HEK293 (cell line): Measurements from ENCODE around the gene ASCL4.

ENCODE experiments used
- CTCF ChIA-PET: fragments of 350-600 bp; formaldehyde crosslinking; extraction: SDS; loops from one replicate; lab custom pipeline; 2021; ENCODE audit warnings: antibody characterized with exemption; lab: Yijun Ruan, JAX
- POLR2A ChIA-PET: fragments of 300-600 bp; formaldehyde crosslinking; extraction: SDS; loops from one replicate; lab custom pipeline; 2020; ENCODE audit warnings: antibody characterized with exemption, inconsistent platforms; lab: Yijun Ruan, JAX
- H3K27ac ChIP-seq: fragments of 200-500 bp; sonication (Bioruptor generic); 2 replicates; pipeline ENCODE4 v1.5.1; 2014; ENCODE audit warnings: low read depth, low read length, control low read depth, inconsistent platforms; ENCODE audit errors: extremely low read depth
- H3K36me3 ChIP-seq, 2 experiments: fragments of 200-500 bp in 1 of 2; sonication (Bioruptor generic) in 1 of 2; 1 replicate in 1 of 2; 2 replicates in 1 of 2; pipeline ENCODE4 v1.5.1; 2014 to 2017; ENCODE audit warnings: inconsistent platforms in 2 of 2, low read length in 2 of 2; ENCODE audit not compliant: control insufficient read depth in 2 of 2, insufficient read depth in 1 of 2
- H3K4me1 ChIP-seq: fragments of 200-500 bp; sonication (Bioruptor generic); 2 replicates; pipeline ENCODE4 v1.5.1; 2014; ENCODE audit warnings: mild to moderate bottlenecking, low read length, inconsistent platforms; ENCODE audit not compliant: control insufficient read depth, insufficient read depth
- H3K4me3 ChIP-seq: 2 replicates; pipeline ENCODE4 v1.5.1; 2011; ENCODE audit warnings: low read depth, mild to moderate bottlenecking, control low read depth, low read length, moderate library complexity
- H3K9me3 ChIP-seq: fragments of 200-500 bp; sonication (Bioruptor generic); 2 replicates; pipeline ENCODE4 v1.5.1; 2014; ENCODE audit warnings: low read depth, low read length, inconsistent platforms; ENCODE audit not compliant: control insufficient read depth, insufficient read depth
- BCL11B ChIP-seq: fragments of 450-650 bp; formaldehyde crosslinking; IDR thresholded peaks from 2 replicates; pipeline ENCODE4 v1.5.1; 2016; ENCODE audit warnings: low read depth, missing biosample characterization, missing genetic modification characterization
- CTCF ChIP-seq: fragments of 450-650 bp; formaldehyde crosslinking; IDR thresholded peaks from 2 replicates; pipeline ENCODE4 v1.5.1; 2016; ENCODE audit warnings: missing biosample characterization, missing genetic modification characterization
- HOXA7 ChIP-seq: sonication (generic); formaldehyde crosslinking; IDR thresholded peaks from 2 replicates; pipeline ENCODE4 v1.8.1; 2022; ENCODE audit warnings: missing genetic modification reagents, borderline replicate concordance
- OVOL3 ChIP-seq: fragments of 450-650 bp; formaldehyde crosslinking; IDR thresholded peaks from 2 replicates; pipeline ENCODE4 v1.5.1; 2016; ENCODE audit warnings: missing biosample characterization, missing genetic modification characterization
- TSHZ1 ChIP-seq: fragments of 450-650 bp; formaldehyde crosslinking; IDR thresholded peaks from 2 replicates; pipeline ENCODE4 v1.5.1; 2016; ENCODE audit warnings: missing biosample characterization, missing genetic modification characterization, borderline replicate concordance
- YY1 ChIP-seq: fragments of 450-650 bp; formaldehyde crosslinking; IDR thresholded peaks from 2 replicates; pipeline ENCODE4 v1.5.1; 2018; ENCODE audit warnings: missing biosample characterization, missing genetic modification characterization
- ZBTB21 ChIP-seq: fragments of 450-650 bp; formaldehyde crosslinking; IDR thresholded peaks from 2 replicates; pipeline ENCODE4 v1.5.1; 2017; ENCODE audit warnings: missing biosample characterization, missing genetic modification characterization
- ZBTB6 ChIP-seq: fragments of 450-650 bp; formaldehyde crosslinking; IDR thresholded peaks from 2 replicates; pipeline ENCODE4 v1.5.1; 2017; ENCODE audit warnings: missing biosample characterization, missing genetic modification characterization
- ZFP3 ChIP-seq: fragments of 450-650 bp; formaldehyde crosslinking; IDR thresholded peaks from 2 replicates; pipeline ENCODE4 v1.5.1; 2016; ENCODE audit warnings: low read depth, missing biosample characterization, missing genetic modification characterization
- ZNF175 ChIP-seq: fragments of 450-650 bp; formaldehyde crosslinking; IDR thresholded peaks from 2 replicates; pipeline ENCODE4 v1.5.1; 2016; ENCODE audit warnings: missing biosample characterization, missing genetic modification characterization
- ZNF184 ChIP-seq: fragments of 450-650 bp; IDR thresholded peaks from 2 replicates; pipeline ENCODE4 v1.5.1; 2018; ENCODE audit warnings: missing biosample characterization, mild to moderate bottlenecking, missing genetic modification characterization
- ZNF211 ChIP-seq: fragments of 450-650 bp; formaldehyde crosslinking; IDR thresholded peaks from 2 replicates; pipeline ENCODE4 v1.5.1; 2016; ENCODE audit warnings: low read depth, missing biosample characterization, missing genetic modification characterization
- ZNF239 ChIP-seq: fragments of 450-650 bp; formaldehyde crosslinking; IDR thresholded peaks from 2 replicates; pipeline ENCODE4 v1.5.1; 2016; ENCODE audit warnings: missing biosample characterization, missing genetic modification characterization
- ZNF544 ChIP-seq: fragments of 450-650 bp; formaldehyde crosslinking; IDR thresholded peaks from 2 replicates; pipeline ENCODE4 v1.5.0; 2017; ENCODE audit warnings: missing biosample characterization, missing genetic modification characterization
- ZNF600 ChIP-seq: fragments of 450-650 bp; formaldehyde crosslinking; IDR thresholded peaks from 2 replicates; pipeline ENCODE4 v1.5.1; 2016; ENCODE audit warnings: missing biosample characterization, missing genetic modification characterization
- ZNF701 ChIP-seq: fragments of 450-650 bp; formaldehyde crosslinking; IDR thresholded peaks from 2 replicates; pipeline ENCODE4 v1.5.1; 2016; ENCODE audit warnings: missing biosample characterization, missing genetic modification characterization
- TF ChIP-seq, protein P1 (sequence below): fragments of 450-650 bp; formaldehyde crosslinking; IDR thresholded peaks from 2 replicates; pipeline ENCODE4 v1.5.1; 2017; ENCODE audit warnings: missing biosample characterization, missing genetic modification characterization
- TF ChIP-seq, protein P2 (sequence below): fragments of 450-650 bp; formaldehyde crosslinking; IDR thresholded peaks from 2 replicates; pipeline ENCODE4 v1.5.1; 2016; ENCODE audit warnings: missing biosample characterization, missing genetic modification characterization
- TF ChIP-seq, protein P3 (sequence below): fragments of 450-650 bp; formaldehyde crosslinking; IDR thresholded peaks from 2 replicates; pipeline ENCODE4 v1.5.1; 2016; ENCODE audit warnings: missing biosample characterization, missing genetic modification characterization

Gene ASCL4

DNA sequence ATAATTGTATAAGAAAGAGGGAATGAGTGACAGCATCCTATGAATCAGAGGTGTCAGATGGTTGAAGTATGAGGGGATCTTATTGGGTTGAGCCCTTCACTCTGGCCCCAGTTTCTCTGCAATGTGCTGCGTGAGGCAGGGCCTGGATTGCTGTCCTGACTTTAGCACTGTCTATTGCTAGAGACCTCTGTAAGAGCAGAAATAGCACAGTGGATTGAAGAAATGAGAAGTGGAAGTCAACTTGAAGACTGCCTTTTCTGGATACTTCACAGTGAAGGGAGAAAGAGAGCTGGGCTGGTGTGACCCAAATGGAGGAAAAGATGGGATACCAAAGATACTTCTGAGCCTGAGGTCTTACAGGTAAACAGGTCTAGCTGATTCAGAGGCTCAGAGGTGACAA lies 5.8 kb downstream of the ASCL4 start:
- Histone ChIP-seq H3K4me3 (no peak overlapping the region), H3K4me1 (no peaks in the 10 kb centered on the region), H3K27ac (no peak overlapping the region), H3K36me3 (no peaks in the 10 kb centered on the region), H3K9me3 (no peaks in the 10 kb centered on the region)
- TF ChIP-seq ZBTB6 (tag by site-specific recombination) = no peak
- no peak for TF ChIP-seq TSHZ1 (tag by site-specific recombination)
- no peak for TF ChIP-seq ZNF175
- TF ChIP-seq HOXA7 (CRISPR knock-in tag) = no peak
- no peak for TF ChIP-seq YY1 (tag by site-specific recombination)
- TF ChIP-seq, protein P1, sequence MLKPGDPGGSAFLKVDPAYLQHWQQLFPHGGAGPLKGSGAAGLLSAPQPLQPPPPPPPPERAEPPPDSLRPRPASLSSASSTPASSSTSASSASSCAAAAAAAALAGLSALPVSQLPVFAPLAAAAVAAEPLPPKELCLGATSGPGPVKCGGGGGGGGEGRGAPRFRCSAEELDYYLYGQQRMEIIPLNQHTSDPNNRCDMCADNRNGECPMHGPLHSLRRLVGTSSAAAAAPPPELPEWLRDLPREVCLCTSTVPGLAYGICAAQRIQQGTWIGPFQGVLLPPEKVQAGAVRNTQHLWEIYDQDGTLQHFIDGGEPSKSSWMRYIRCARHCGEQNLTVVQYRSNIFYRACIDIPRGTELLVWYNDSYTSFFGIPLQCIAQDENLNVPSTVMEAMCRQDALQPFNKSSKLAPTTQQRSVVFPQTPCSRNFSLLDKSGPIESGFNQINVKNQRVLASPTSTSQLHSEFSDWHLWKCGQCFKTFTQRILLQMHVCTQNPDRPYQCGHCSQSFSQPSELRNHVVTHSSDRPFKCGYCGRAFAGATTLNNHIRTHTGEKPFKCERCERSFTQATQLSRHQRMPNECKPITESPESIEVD (tag by site-specific recombination) = no peak
- no peak for TF ChIP-seq BCL11B (tag by site-specific recombination)
- no peak for TF ChIP-seq ZFP3
- no peak for TF ChIP-seq ZNF239 (tag by site-specific recombination)
- TF ChIP-seq ZNF211 (tag by site-specific recombination) = no peak
- no peak for TF ChIP-seq ZNF184
- TF ChIP-seq OVOL3 (tag by site-specific recombination) = no peak
- TF ChIP-seq ZNF544 = no peak
- TF ChIP-seq ZBTB21 (tag by site-specific recombination) = no peak
- TF ChIP-seq, protein P2, sequence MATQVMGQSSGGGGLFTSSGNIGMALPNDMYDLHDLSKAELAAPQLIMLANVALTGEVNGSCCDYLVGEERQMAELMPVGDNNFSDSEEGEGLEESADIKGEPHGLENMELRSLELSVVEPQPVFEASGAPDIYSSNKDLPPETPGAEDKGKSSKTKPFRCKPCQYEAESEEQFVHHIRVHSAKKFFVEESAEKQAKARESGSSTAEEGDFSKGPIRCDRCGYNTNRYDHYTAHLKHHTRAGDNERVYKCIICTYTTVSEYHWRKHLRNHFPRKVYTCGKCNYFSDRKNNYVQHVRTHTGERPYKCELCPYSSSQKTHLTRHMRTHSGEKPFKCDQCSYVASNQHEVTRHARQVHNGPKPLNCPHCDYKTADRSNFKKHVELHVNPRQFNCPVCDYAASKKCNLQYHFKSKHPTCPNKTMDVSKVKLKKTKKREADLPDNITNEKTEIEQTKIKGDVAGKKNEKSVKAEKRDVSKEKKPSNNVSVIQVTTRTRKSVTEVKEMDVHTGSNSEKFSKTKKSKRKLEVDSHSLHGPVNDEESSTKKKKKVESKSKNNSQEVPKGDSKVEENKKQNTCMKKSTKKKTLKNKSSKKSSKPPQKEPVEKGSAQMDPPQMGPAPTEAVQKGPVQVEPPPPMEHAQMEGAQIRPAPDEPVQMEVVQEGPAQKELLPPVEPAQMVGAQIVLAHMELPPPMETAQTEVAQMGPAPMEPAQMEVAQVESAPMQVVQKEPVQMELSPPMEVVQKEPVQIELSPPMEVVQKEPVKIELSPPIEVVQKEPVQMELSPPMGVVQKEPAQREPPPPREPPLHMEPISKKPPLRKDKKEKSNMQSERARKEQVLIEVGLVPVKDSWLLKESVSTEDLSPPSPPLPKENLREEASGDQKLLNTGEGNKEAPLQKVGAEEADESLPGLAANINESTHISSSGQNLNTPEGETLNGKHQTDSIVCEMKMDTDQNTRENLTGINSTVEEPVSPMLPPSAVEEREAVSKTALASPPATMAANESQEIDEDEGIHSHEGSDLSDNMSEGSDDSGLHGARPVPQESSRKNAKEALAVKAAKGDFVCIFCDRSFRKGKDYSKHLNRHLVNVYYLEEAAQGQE (tag by site-specific recombination) = no peak
- TF ChIP-seq ZNF701 (tag by site-specific recombination) = no peak
- ChIA-PET CTCF (no interaction called here), POLR2A (no interaction called here)

- ChIA-PET CTCF (no interaction called here), POLR2A (no interaction called here)
- no peak overlapping the region for H3K27ac ChIP-seq
- no peak overlapping the region for H3K4me3 ChIP-seq
- H3K4me1 ChIP-seq = no peaks in the 10 kb centered on the region
- H3K9me3 ChIP-seq = no peaks in the 10 kb centered on the region
- H3K36me3 ChIP-seq = no peaks in the 10 kb centered on the region
- TF ChIP-seq ZBTB21 (tag by site-specific recombination) (no peak), TSHZ1 (tag by site-specific recombination) (no peak), CTCF (tag by site-specific recombination) (no peak), ZNF600 (tag by site-specific recombination) (no peak)
- TF ChIP-seq, protein P3, sequence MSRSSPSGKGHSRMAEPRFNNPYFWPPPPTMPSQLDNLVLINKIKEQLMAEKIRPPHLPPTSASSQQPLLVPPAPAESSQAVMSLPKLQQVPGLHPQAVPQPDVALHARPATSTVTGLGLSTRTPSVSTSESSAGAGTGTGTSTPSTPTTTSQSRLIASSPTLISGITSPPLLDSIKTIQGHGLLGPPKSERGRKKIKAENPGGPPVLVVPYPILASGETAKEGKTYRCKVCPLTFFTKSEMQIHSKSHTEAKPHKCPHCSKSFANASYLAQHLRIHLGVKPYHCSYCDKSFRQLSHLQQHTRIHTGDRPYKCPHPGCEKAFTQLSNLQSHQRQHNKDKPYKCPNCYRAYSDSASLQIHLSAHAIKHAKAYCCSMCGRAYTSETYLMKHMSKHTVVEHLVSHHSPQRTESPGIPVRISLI (tag by site-specific recombination) = no peak
Observed at GRCh38 chr12:107782067-107782466, 7.6 kb downstream of the ASCL4 start.
